Measurements from ENCODE around the gene ZNF652.

The ZNF652 gene

DNA sequence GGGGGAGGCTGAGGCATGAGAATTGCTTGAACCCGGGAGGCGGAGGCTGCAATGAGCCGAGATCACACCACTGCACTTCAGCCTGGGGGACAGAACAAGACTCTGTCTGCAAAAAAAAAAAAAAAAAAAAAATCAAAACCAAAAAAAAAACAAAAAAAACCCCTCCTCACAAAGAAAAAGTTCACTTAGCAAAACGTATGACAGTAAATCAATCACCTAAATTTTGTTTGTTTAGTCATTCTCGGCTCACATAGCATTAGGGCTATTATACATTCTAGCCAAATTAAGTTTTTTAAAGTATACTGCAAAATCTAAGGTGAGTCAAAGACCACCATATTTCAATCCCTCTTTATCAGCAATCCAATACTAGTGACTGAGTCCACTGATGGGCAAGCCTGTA lies 5.7 kb downstream of the ZNF652 start:
- no peak for ATAC-seq

DNA sequence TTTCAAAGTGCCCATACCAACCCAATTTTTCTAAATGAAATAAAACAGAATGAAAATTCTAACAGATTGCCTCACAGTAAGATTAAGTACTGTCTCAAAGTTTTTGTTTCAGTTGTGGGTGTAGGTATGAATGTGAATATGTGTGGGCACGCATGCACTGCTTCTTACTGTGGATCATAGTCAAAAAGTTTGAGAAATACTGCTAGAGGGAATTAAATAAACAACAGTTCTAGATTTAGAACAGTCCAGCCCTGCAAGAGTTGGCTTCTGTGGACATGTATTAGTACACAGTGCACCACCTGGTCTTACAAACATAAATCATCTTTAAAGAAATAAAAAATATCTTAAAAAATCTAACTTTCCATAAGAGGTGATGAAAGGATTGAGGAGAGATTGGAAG lies 8.4 kb downstream of the ZNF652 start:
- ATAC-seq = peak; percentile 25 to 62

DNA sequence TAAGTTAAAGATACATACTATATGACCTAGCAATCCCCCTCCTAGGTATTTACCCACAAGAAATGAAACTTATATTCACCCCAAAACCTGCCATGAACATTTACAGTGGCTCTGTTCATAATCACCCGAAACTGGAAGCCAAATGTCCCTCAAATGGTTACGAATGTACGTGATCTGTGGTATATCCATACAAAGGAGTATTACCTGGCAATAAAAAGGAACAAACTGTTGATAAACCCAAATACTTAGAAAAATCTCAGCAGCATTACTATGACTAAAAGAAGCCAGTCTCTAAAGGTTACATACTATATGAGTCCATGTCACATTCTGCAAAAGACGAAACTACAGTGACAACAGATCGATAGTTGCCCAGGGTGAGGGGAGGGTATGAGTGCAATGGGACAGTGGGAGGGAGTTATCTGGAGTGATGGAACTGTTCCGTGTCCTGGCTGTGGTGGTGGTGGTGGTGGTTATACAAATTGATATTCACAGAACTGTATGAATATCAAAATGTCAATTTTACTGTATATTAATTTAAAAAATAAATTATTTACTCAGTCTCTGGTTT lies 9.4 kb downstream of the ZNF652 start:
- ATAC-seq = peak in 1 of 2 donors; percentile 7

DNA sequence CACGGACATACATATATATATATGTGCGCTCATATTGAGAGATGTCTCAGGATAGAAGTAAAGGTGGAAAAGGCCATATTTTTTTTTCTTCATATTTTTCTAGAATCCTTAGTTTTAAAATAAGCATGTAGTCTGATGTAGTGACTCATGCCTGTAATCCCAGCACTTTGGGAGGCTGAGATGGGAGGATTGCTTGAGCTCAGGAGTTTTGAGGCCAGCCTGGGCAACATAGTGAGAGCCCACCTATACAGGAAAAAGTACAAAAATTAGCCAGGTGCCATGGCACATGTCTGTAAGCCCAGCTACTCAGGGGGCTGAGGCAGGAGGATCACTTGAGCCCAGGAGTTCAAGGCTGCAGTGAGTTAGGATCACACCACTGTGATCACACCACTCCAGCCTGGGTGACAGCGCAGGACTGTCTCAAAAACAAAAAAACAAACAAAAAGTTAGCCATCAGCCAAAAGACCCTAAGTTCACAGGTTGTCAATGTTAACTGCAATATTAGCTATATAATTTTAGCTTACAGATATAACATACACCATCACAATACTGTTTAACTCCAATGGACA lies 10.4 kb downstream of the ZNF652 start:
- ATAC-seq = no peak

DNA sequence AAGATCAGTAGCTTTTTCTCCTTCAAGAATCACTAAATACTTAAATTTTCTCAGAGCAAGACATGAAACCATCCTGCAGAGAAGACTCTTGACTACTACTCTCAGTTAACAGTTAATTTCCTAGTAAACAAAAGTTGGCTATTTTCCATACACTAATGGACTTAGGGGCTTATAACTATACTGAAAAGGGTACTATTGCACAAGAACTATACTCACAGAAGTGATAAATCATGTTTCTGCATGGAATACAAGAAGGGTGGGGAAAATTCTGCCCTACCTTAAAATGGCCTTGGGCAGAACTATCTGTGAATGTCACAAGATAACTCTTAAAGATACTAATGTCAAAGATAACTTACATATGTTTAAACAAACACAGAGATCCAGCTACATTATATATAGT lies 12.5 kb downstream of the ZNF652 start:
- ATAC-seq = no peak

DNA sequence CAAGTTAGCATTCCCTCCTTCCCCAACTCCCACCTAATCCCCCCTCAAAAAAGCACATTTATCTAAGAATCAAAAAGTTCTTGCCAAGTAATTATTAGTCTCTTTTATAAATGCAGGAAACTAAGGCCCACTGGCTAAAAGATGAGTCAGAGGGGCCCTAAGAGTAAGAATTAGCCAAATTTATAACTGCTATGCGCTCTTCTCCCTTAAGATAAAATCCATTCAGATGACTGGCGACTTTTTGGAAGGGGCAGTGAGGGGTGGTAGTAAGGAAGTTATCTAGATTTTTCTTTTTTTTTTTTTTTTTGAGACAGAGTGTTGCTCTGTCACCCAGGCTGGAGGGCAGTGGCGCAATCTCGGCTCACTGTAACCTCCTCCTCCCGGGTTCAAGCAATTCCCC lies 17.1 kb downstream of the ZNF652 start:
- no peak for ATAC-seq

DNA sequence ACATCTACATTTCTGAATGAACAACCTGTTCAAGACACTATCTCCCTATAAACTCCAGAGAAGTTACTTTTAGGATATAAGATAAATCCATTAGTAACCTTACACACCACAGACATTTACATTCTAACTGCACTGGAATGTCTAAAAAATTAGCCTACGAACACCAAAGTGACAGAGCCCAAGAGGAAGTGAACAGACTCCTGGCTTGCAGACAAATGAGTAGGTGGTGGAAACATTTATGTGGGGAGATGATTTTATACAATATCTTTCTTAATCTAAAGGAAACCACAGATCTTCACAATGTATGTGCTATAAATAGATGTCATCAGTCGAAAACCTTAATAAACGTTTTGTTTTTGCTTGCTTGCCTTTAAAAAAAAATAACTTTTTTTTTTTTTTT lies 18.8 kb downstream of the ZNF652 start:
- ATAC-seq = peak; percentile 72 to 82

DNA sequence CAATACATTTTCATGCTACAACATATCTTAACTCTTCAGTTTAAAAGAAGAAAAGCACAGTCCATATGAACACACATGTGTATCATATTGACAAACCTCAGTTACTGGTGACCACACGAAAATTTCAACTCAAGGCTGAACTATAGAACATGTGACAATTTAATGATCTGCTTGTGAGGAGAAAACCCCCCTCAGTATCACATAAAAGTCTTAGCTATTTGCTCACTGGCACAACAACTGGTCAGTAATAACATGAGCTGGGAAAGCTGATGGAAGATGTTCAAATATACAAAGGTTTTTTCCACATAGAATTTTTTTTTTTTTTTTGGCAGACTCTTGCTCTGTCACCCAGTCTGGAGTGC lies 19.5 kb downstream of the ZNF652 start:
- ATAC-seq = peak; percentile 7 to 11

DNA sequence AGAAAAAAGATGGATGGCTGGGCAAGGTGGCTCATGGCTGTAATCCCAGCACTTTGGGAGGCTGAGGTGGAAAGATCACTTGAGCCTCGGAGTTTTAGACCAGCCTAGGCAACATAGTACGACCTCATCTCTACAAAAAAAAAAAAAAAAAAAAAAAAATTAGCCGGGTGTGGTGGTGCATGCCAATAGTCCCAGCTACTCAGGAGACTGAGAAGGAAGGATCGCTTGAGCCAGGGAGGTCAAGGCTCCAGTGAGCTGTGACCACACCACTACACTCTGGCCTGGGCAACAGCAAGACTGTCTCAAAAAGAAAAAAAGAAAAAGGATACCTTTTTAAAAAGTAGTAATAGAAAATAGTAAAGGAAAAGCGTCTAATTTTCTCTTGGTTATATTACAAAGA lies 20.7 kb downstream of the ZNF652 start:
- ATAC-seq = no peak

DNA sequence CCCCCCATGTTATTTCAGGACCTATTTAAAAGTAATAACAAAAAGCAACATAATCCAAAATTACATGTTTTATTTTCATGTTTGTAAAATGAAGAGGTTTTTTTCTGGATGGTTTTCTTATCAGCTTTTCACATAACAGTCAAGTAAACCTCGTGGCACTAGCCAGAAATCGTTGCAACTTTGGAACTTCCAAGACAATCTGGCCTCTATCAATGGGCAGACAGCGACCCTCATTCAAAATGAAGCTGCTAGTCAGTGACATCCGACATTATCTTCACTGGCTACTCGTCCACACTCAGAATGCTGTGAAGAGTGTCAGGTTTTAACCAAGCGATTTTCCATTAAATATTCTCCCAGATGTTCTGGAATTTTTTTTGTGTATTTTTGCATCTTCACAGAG lies 22.7 kb downstream of the ZNF652 start:
- no peak for ATAC-seq

DNA sequence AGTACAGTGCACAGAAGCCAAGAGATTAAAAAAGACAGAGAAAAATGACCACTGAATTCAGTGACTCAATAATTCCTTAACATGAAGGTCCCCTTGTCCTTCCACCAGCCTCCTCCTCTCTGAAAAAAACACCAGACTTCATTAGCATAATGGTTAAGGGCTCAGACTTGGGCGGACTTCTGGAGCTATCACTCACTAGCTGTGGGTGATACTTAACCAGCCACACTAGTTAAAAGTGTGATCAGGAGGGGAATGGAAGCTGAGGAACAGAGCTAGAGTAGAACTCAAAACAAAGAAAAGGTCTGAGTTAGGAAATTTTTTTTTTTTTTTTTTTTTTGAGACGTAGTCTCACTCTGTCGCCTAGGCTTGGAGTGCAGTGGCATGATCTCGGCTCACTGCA lies 23.2 kb downstream of the ZNF652 start:
- ATAC-seq = no peak

DNA sequence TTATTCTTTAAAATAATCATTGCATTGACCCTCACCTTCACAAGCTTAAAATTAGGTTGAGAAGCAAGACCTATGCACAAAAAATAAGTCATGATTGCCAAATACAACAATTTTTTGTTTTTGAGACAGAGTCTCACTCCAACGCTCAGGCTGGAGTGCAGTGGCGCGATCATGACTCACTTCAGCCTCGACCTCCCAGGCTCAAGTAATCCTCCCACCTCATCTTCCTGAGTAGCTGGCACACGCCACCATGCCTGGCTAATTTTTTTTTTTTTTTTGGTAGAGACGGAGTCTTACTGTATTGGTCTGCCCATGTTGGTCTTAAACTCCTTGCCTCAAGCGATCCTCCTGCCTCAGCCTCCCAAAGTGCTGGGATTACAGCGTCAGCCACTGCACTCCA lies 24.2 kb downstream of the ZNF652 start:
- no peak for ATAC-seq

DNA sequence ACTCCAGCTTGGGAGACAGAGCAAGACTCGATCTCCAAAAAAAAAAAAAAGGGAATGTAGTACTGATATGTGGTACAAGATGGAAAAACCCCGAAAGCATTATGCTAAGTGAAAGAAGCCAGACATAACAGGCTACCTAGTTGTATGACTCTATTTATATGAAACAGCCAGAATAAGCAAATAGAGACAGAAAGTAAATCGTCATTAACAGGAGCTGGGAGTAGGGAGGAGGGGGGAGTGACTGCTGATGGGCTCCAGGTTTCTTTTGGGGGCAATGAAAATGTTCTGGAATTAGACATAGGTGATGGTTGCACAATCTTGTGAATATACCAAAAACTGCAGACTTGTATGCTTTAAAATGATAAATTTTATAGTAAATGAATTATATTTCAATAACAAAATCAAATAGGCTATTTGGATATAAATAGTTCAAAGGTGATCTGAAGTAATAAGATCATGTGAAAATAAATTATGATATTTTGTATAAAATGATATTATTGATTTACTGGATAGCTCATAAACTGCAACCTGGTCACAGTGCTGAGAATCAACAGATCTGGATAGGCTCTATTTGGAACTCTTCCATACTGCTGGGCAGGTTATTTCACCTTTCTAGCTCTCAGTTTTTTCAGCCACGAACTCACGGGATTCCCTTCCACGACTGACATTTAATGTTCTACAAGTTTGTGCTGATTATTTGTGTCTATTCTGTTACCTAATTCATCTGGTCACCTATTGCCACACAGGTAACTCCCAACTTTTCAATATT lies 27.1 kb downstream of the ZNF652 start:
- no peak for ATAC-seq

DNA sequence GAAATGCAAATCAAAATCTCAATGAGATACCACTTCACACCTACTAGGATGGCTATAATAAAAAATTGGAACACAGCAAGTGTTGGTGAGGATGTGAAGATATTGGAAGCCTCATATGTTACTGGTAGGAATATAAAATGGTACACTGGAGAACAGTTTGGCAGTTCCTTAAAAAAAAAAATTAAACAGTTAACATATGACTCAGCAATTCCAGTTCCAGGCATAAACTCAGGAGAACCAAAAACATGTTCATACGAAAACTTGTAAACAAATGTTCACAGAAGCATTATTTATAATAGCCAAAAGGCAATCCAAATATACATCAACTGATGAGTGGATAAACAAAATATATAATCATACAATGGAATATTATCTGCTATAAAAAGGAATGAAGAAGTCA lies 28.2 kb downstream of the ZNF652 start:
- ATAC-seq = no peak

DNA sequence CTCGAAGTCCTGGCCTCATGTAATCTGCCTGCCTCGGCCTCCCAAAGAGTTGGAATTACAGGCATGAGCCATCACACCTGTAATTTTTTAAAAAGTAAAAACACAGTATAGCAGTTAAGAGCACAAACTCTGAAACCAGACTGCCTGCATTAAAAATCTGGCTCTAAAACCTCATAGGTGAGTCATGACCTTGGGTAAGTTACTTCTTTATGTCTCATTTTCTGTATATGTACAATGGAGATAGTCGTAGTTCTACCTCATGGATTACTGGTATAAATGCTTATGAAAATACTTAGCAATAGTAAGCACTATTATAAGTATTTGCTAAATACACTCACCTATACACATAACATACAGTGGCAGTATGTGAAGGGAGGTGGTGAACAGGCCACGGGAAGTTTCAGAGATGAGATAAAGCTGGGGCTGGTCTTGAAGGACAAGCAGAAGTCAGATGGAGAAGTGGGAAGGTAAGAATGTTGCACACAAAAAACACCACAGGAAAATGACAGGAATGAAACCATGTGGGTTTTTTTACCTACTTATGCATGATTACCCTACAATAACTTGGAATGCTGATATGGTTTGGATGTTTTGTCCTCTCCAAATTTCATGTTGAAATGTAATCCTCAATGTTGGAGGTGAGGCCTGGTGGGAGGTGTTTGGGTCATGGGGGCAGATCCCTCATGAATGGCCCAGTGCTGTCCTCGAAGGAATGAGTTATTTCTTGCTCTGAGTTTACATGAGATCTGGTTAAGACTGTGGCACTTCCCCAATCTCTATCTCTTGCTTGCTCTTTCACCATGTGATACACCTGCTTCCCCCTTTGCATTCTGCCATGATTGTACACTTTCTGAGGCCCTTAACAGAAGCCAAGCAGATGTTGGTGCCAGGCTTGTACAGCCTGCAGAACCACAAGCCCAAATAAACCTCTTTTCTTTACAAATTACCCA lies 33.9 kb downstream of the ZNF652 start:
- ATAC-seq = peak; percentile 79 to 93

DNA sequence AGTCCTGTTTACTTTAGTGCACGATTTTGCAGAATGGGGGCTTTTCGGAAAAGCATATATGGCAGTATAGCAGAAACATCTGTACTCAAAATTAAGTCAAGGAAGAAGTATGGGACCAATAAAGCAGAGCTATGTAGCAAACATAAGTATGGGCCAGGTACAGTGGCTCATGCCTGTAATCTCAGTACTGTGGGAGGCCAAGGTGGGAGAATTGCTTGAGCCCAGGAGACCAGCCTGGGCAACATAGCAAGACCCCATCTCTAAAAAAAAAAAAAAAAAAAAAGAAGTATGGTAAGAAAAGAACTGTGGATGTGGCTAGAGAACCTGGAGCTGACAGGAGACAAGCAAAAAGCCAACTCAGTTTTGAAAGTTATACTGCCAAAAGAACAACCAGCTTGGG lies 36.1 kb downstream of the ZNF652 start:
- ATAC-seq = no peak

DNA sequence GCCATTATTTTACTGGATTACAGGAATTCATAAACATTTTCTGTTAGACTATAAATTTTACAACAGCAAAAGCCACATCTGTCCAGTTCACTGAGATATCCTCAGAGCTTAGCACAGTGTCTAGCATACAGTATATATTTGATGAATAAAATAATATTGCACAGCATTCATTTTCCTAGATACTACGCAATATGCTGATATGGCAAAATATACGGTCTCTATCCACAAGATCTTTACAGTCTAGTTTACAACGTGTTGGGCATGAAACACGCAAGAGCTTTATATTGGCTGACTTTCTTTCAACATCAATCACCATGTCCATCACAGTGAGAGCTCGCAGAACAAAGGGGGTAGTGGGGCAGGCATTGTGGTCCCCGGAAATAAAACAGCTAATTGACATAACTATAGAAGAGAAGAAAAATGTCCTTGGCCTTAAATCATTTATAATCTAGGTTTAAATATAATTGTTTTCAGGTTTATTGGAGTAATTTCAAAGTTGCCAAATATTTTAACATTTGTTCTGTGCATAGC lies 43.5 kb downstream of the ZNF652 start:
- no peak for ATAC-seq

DNA sequence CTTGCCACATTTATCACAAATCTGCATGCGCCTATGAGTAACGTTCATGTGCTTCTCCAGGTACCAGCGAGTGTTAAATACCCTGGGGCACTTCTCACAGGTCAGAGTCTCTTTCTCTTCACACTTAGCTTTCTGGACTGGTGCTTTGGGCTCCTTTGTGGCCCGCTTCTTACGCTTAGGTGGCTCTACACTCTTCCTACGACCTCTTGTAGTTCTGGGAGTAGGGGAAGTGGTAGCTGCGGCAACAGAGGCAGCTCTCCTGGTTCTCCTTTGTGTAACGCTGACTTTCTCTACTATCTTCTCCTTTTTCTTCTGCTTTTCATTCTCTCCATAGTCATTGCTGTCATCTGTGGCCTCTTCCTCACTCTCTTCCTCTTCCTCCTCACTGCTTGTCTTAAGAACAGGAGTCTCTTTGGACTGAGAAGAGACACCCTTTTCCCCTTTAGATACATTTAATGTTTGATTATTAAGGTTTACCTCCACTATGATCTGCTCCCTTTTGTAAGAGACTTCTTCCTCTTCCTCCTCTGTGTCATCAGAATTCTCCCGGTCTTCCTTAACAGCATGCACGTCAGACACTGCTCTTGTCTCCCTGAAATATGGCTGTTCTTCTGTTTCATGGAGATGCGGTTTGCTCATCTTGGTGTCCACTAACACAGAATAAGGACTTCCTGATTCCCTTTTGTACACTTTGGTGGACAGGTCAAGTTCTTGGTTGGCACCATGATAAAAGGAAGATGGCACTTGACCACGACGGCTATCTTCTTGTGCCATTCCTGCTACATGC lies 45.0 kb downstream of the ZNF652 start:
- ATAC-seq = no peak

DNA sequence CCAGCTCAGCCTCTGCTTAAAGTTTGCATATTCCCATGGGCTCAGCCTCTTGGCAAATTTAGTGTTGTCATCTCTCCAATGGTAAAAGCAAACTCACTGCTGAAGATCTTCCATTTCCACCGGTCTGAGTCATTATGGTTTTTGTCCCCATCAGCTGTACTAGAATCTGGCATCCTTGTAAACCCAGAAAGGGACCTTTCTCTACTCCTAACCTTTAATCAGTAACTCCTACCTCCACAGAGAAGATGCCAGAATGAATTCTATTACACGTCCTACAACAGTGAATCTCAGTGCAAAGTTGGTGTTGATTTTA lies 45.8 kb downstream of the ZNF652 start:
- ATAC-seq = no peak

DNA sequence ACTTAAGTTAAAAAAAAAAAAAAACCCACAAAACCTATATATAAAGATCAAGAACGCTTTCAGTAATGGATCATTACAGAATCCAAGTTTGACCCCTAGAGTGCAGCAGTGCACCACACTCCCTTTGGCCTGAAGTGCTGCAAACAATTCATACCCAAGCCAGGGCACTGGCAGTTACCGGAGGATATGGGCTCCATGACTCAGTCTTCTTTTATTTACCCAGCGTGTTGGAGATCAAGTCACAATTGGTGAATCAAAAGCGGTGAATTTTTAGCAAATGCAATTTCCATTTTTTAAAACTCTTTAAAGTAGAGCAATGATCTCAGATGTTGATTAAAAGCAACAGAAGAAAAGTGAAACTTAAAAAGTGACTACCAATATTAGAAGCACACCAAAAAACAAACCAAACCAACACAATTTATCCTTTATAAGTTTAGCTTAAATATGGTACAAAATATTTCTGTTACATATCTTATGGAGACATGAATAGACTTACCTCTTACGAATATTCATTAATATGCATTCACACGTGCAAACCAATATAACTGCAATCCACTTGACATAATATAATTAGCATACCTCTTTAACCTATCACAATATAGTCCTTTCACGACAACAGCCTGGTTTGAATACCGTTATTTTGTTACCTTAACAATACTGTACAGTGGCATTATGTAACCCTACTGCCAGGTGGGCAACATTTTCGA lies 46.3 kb downstream of the ZNF652 start:
- peak; percentile 100 for ATAC-seq

DNA sequence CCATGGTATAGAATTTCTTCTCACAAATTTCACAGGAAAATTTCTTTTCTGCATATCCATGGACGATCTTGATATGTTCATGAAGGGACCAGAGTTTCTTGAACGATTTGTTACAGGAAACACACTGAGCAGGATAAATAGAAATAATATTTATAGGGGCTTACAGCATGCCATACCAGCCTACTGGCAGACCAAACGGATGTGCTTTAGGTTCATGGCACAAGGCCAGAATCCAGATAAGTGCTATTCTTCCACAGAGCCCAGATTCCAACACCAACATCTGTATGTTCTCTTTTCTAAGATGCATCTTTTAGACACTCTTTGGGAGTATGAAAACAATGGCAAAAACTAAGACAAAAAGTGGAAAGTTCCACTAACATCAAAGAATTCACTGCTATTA lies 49.3 kb downstream of the ZNF652 start:
- ATAC-seq = no peak

DNA sequence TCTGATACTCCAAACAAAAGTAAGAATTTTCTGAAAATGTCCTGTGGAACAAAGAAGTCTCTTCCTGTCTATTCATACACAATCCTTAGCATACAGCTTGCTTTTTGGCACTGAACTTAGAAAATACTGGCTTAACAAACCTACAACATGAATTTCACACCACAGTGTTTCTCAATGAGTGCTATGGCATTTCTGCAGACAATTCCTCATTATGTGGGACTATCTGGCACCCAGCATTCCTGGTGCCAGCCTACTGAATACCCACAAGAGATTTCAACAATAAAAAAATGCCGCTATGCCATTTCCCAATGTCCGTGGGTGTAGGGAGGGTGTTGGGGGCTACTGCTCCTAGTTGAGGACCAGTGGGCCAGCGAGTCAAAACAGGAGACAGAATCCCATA lies 62.1 kb downstream of the ZNF652 start:
- no peak for ATAC-seq

Measured in activated CD4-positive, CD25-positive, alpha-beta regulatory T cell treated with anti-CD3 and anti-CD28 coated beads, Interleukin-2, amount 50 U/mL, for 24 hours (primary cell).